ENCODE data around the gene P2RY1.

- TF ChIP-seq ZNF274 (IDR thresholded peaks at IDR 0.05; ENCODE audit: low read depth, low read length): no peak
- TF ChIP-seq YY1 (IDR thresholded peaks at IDR 0.05; ENCODE audit: insufficient read depth, insufficient read length): no peak
- no peak for TF ChIP-seq SUZ12 (IDR thresholded peaks at IDR 0.05; ENCODE audit: extremely low read depth, insufficient read depth, insufficient read length)
Observed at GRCh38 chr3:152853196-152853595, 18.3 kb downstream of the P2RY1 start.

All from NT2/D1 (cell line).